Measurements from ENCODE around the gene ZNF410. TPM values are rescaled to one million over a fixed set of nuclear protein-coding genes. Genes with fewer than 3 reads are reported as not detected.

Gene ZNF410
- total and polyA plus RNA-seq, 2 of the 13 experiments (the other 11 are each of a cell fraction or from before 2014, with no cell fraction given): 19.2 to 44.3 TPM

- peak; percentile 66 for TF ChIP-seq TEAD3 (CRISPR knock-in tag; optimal IDR thresholded peaks at IDR 0.05; ENCODE audit: borderline replicate concordance)
- no peak for TF ChIP-seq ZNF512B (CRISPR knock-in tag; IDR thresholded peaks at IDR 0.05; ENCODE audit: borderline replicate concordance)
- no peak for TF ChIP-seq PAF1 (CRISPR knock-in tag; IDR thresholded peaks at IDR 0.05)
- TF ChIP-seq ZKSCAN8 (CRISPR knock-in tag; IDR thresholded peaks at IDR 0.05; ENCODE audit: borderline replicate concordance): peak; percentile 32; the same call in 1 of the 2 replicates
- peak; percentile 60; the same call in 1 of the 2 replicates for TF ChIP-seq KAT7 (CRISPR knock-in tag; IDR thresholded peaks at IDR 0.05; ENCODE audit: borderline replicate concordance)
- peak; percentile 47; the same call in 1 of the 2 replicates for TF ChIP-seq MED13 (CRISPR knock-in tag; IDR thresholded peaks at IDR 0.05)
- TF ChIP-seq ZFAT (CRISPR knock-in tag; conservative IDR thresholded peaks at IDR 0.05): peak; percentile 51; the same call in 1 of the 2 replicates
- TF ChIP-seq EZH2 (conservative IDR thresholded peaks at IDR 0.05; ENCODE audit: low read depth, low read length): no peak
- no peak for TF ChIP-seq ESRRA (CRISPR knock-in tag; IDR thresholded peaks at IDR 0.05; ENCODE audit: low read depth)
- TF ChIP-seq HMG20B (CRISPR knock-in tag; conservative IDR thresholded peaks at IDR 0.05): no peak
- TF ChIP-seq HBP1 (CRISPR knock-in tag; IDR thresholded peaks at IDR 0.05; ENCODE audit: low read depth): 0 out of 2 replicates have a peak, but pooled peaks have one; percentile 70
- TF ChIP-seq ZNF7 (CRISPR knock-in tag; IDR thresholded peaks at IDR 0.05): no peak
- TF ChIP-seq ZNF382 (CRISPR knock-in tag; IDR thresholded peaks at IDR 0.05; ENCODE audit: borderline replicate concordance): no peak
- no peak for TF ChIP-seq PTBP1 (IDR thresholded peaks at IDR 0.05; ENCODE audit: low read depth, low read length, poor library complexity, severe bottlenecking)
- no peak for TF ChIP-seq NAIF1 (CRISPR knock-in tag; IDR thresholded peaks at IDR 0.05; ENCODE audit: borderline replicate concordance)
- peak; percentile 33; the same call in 1 of the 2 replicates for TF ChIP-seq NCOA2 (CRISPR knock-in tag; IDR thresholded peaks at IDR 0.05)
- peak; percentile 66 for TF ChIP-seq FOXJ3 (CRISPR knock-in tag; IDR thresholded peaks at IDR 0.05; ENCODE audit: borderline replicate concordance)
- no peak for TF ChIP-seq TEF (CRISPR knock-in tag; IDR thresholded peaks at IDR 0.05)
- no peak for TF ChIP-seq ZNF597 (CRISPR knock-in tag; IDR thresholded peaks at IDR 0.05)
- TF ChIP-seq ZNF3 (CRISPR knock-in tag; IDR thresholded peaks at IDR 0.05): no peak
- TF ChIP-seq ZNF326 (CRISPR knock-in tag; IDR thresholded peaks at IDR 0.05; ENCODE audit: borderline replicate concordance): no peak
- peak; percentile 99 for TF ChIP-seq HOXA3 (CRISPR knock-in tag; IDR thresholded peaks at IDR 0.05)
- TF ChIP-seq MIXL1 (CRISPR knock-in tag; IDR thresholded peaks at IDR 0.05): no peak
Observed at GRCh38 chr14:73886449-73887317, at the start of gene ZNF410 (continued).

Data from HepG2 (cell line).